ENCODE measurements around the gene C8A. TPM values are rescaled to one million over a fixed set of nuclear protein-coding genes. Genes with fewer than 3 reads are reported as not detected.

Gene C8A
- total RNA-seq, 1 experiment from 2014 or later, result not detected

GRCh38 chr1:56834137-56834900 lies 20.3 kb upstream of the C8A start:
- no peak for DNase-seq (ENCODE audit: low read depth, low spot score)
- in situ Hi-C loops (cut with HindIII; ENCODE audit: low pct_unique_long_range_greater_than_20kb, low sequenced_read_pairs), result no loop called here

GRCh38 chr1:56835657-56836056 lies 18.9 kb upstream of the C8A start:
- in situ Hi-C loops (cut with HindIII; ENCODE audit: low pct_unique_long_range_greater_than_20kb, low sequenced_read_pairs), result no loop called here
- no peak for DNase-seq (ENCODE audit: low read depth, low spot score)

GRCh38 chr1:56836359-56836758 lies 18.2 kb upstream of the C8A start:
- in situ Hi-C loops (cut with HindIII; ENCODE audit: low pct_unique_long_range_greater_than_20kb, low sequenced_read_pairs), result no loop called here

GRCh38 chr1:56837244-56837939 lies 17.2 kb upstream of the C8A start:
- in situ Hi-C loops (cut with HindIII; ENCODE audit: low pct_unique_long_range_greater_than_20kb, low sequenced_read_pairs), result no loop called here
- DNase-seq (ENCODE audit: low read depth, low spot score), result no peak

More at GRCh38 chr1:56836359-56836758, 18.2 kb upstream of the C8A start:
- DNase-seq (ENCODE audit: low read depth, low spot score), result no peak

GRCh38 chr1:56838759-56839158 lies 15.8 kb upstream of the C8A start:
- DNase-seq (ENCODE audit: low read depth, low spot score), result no peak
- in situ Hi-C loops (cut with HindIII; ENCODE audit: low pct_unique_long_range_greater_than_20kb, low sequenced_read_pairs), result no loop called here

- no peak for DNase-seq (ENCODE audit: low read depth, low spot score)
- in situ Hi-C loops (cut with HindIII; ENCODE audit: low pct_unique_long_range_greater_than_20kb, low sequenced_read_pairs), result no loop called here
Observed at GRCh38 chr1:56843544-56843943, 11.1 kb upstream of the C8A start.

GRCh38 chr1:56844545-56845136 lies 10.0 kb upstream of the C8A start:
- in situ Hi-C loops (cut with HindIII; ENCODE audit: low pct_unique_long_range_greater_than_20kb, low sequenced_read_pairs), result no loop called here
- DNase-seq (ENCODE audit: low read depth, low spot score), result no peak

GRCh38 chr1:56845343-56845742 lies 9.3 kb upstream of the C8A start:
- in situ Hi-C loops (cut with HindIII; ENCODE audit: low pct_unique_long_range_greater_than_20kb, low sequenced_read_pairs), result no loop called here
- no peak for DNase-seq (ENCODE audit: low read depth, low spot score)

GRCh38 chr1:56849750-56850149 lies 4.8 kb upstream of the C8A start:
- in situ Hi-C loops (cut with HindIII; ENCODE audit: low pct_unique_long_range_greater_than_20kb, low sequenced_read_pairs), result no loop called here
- no peak for DNase-seq (ENCODE audit: low read depth, low spot score)

- in situ Hi-C loops (cut with HindIII; ENCODE audit: low pct_unique_long_range_greater_than_20kb, low sequenced_read_pairs), result no loop called here
- no peak for DNase-seq (ENCODE audit: low read depth, low spot score)
Observed at GRCh38 chr1:56850411-56850810, 4.2 kb upstream of the C8A start.

GRCh38 chr1:56850922-56851321 lies 3.7 kb upstream of the C8A start:
- no peak for DNase-seq (ENCODE audit: low read depth, low spot score)
- in situ Hi-C loops (cut with HindIII; ENCODE audit: low pct_unique_long_range_greater_than_20kb, low sequenced_read_pairs), result no loop called here

- in situ Hi-C loops (cut with HindIII; ENCODE audit: low pct_unique_long_range_greater_than_20kb, low sequenced_read_pairs), result no loop called here
- DNase-seq (ENCODE audit: low read depth, low spot score), result no peak
Observed at GRCh38 chr1:56852476-56852875, 2.1 kb upstream of the C8A start.

- in situ Hi-C loops (cut with HindIII; ENCODE audit: low pct_unique_long_range_greater_than_20kb, low sequenced_read_pairs), result no loop called here
- no peak for DNase-seq (ENCODE audit: low read depth, low spot score)
Observed at GRCh38 chr1:56855190-56855589, 593 bp downstream of the C8A start.

GRCh38 chr1:56856186-56856585 lies 1.6 kb downstream of the C8A start:
- no peak for DNase-seq (ENCODE audit: low read depth, low spot score)
- in situ Hi-C loops (cut with HindIII; ENCODE audit: low pct_unique_long_range_greater_than_20kb, low sequenced_read_pairs), result no loop called here

GRCh38 chr1:56859287-56859686 lies 4.7 kb downstream of the C8A start:
- no peak for DNase-seq (ENCODE audit: low read depth, low spot score)
- in situ Hi-C loops (cut with HindIII; ENCODE audit: low pct_unique_long_range_greater_than_20kb, low sequenced_read_pairs), result no loop called here

- DNase-seq (ENCODE audit: low read depth, low spot score), result no peak
- in situ Hi-C loops (cut with HindIII; ENCODE audit: low pct_unique_long_range_greater_than_20kb, low sequenced_read_pairs), result no loop called here
Observed at GRCh38 chr1:56863265-56863992, 8.8 kb downstream of the C8A start.

GRCh38 chr1:56864430-56864829 lies 9.8 kb downstream of the C8A start:
- in situ Hi-C loops (cut with HindIII; ENCODE audit: low pct_unique_long_range_greater_than_20kb, low sequenced_read_pairs), result no loop called here
- DNase-seq (ENCODE audit: low read depth, low spot score), result no peak

- DNase-seq (ENCODE audit: low read depth, low spot score), result no peak
- in situ Hi-C loops (cut with HindIII; ENCODE audit: low pct_unique_long_range_greater_than_20kb, low sequenced_read_pairs), result no loop called here
Observed at GRCh38 chr1:56866656-56867055, 12.1 kb downstream of the C8A start.

All from SK-MEL-5 (cell line).